Endodermal cell (in vitro differentiated cells): ENCODE measurements around the gene SLC24A3. TPM values are rescaled to one million over a fixed set of nuclear protein-coding genes. Genes with fewer than 3 reads are reported as not detected.

ENCODE experiments used
- DNase-seq: peaks from one replicate; pipeline ENCODE4 v3.0.0-alpha.2; 2017
- H3K27ac ChIP-seq: 2 replicates; pipeline ENCODE4 v1.5.1; 2013; ENCODE audit warnings: mild to moderate bottlenecking, low read depth, low read length, moderate library complexity
- H3K27me3 ChIP-seq: 2 replicates; pipeline ENCODE4 v1.6.1; 2013; ENCODE audit warnings: mild to moderate bottlenecking, low read length, moderate library complexity; ENCODE audit not compliant: insufficient read depth, control insufficient read depth, poor library complexity, severe bottlenecking
- H3K36me3 ChIP-seq: 2 replicates; pipeline ENCODE4 v1.7.0; 2013; ENCODE audit warnings: mild to moderate bottlenecking, low read length, moderate library complexity; ENCODE audit not compliant: control insufficient read depth, insufficient read depth
- H3K4me1 ChIP-seq: one replicate; pipeline ENCODE4 v1.7.0; 2013; ENCODE audit warnings: low read length; ENCODE audit not compliant: control insufficient read depth, insufficient read depth
- H3K4me3 ChIP-seq: 2 replicates; pipeline ENCODE4 v1.5.1; 2013; ENCODE audit warnings: mild to moderate bottlenecking, low read length, moderate library complexity
- H3K9ac ChIP-seq: 2 replicates; pipeline ENCODE4 v1.6.1; 2013; ENCODE audit warnings: mild to moderate bottlenecking, low read length, moderate library complexity; ENCODE audit not compliant: poor library complexity, severe bottlenecking; ENCODE audit errors: extremely low read depth
- H3K9me3 ChIP-seq: 2 replicates; pipeline ENCODE4 v1.6.1; 2013; ENCODE audit warnings: mild to moderate bottlenecking, low read length, moderate library complexity; ENCODE audit not compliant: control insufficient read depth
- H3K27ac Mint-ChIP-seq: 2 replicates; pipeline ENCODE4 v1.8.0; 2020; ENCODE audit warnings: mixed read lengths
- H3K27me3 Mint-ChIP-seq: 2 replicates; pipeline ENCODE4 v1.8.0; 2021; ENCODE audit warnings: mild to moderate bottlenecking, mixed read lengths; ENCODE audit not compliant: insufficient read depth
- H3K36me3 Mint-ChIP-seq: 2 replicates; pipeline ENCODE4 v1.8.0; 2020; ENCODE audit warnings: low read depth, mixed read lengths
- H3K4me1 Mint-ChIP-seq: 2 replicates; pipeline ENCODE4 v1.8.0; 2020; ENCODE audit warnings: mixed read lengths
- H3K4me3 Mint-ChIP-seq: 2 replicates; pipeline ENCODE4 v1.8.0; 2020; ENCODE audit warnings: mild to moderate bottlenecking, moderate library complexity, mixed read lengths
- H3K9me3 Mint-ChIP-seq: 2 replicates; pipeline ENCODE4 v1.8.0; 2020; ENCODE audit warnings: mild to moderate bottlenecking, mixed read lengths
- WGBS, 2 experiments: methylation state at CpG; one replicate each; pipeline versions ENCODE4 v1.1.5 to v1.1.7; 2013; ENCODE audit warnings: missing lambda C conversion rate in 2 of 2, mixed read lengths in 1 of 2; ENCODE audit not compliant: insufficient coverage in 1 of 2, insufficient read length in 1 of 2; 5-methylcytosine and 5-hydroxymethylcytosine counted together
- total RNA-seq, 2 donors: library from RNA; stranded (reverse); fragmentation: NEBNext Ultra II Directional in 1 of 2; extraction: Animal tissue kit (Norgen Biotek cat#: 25700) in 1 of 2; gene quantifications; 2 replicates in 1 of 2; 3 replicates in 1 of 2; pipeline ENCODE4 v1.2.1, GENCODE V29; 2021
- TF ChIP-seq, protein P1 (sequence below): fragments of 200-600 bp; sonication (generic); conservative IDR thresholded peaks from 2 replicates; pipeline ENCODE4 v1.5.0; 2021; ENCODE audit warnings: antibody characterized with exemption, mild to moderate bottlenecking

Gene SLC24A3
- total RNA-seq, 2 donors from 2014 or later, result 1.5 to 1.8 TPM

DNA sequence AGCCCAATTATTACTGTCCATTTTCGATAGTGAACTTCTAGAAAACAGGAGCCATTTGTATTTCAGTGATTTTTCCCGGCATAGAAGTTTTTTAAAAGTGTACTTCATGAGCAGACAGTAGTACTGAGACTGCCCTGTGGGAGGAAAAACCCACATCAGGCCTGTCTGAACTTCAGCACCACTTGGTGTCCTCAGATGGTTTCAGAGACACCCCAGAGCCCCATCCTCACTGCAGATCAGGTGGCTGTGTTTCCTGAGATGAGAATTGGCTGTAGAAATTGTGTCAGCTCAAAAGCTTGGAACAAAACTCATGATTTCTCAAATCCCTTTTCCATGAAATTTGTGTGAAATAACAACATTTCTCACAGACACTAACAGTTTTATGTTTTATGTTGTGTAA, 435.6 kb downstream of the SLC24A3 start:
- Histone ChIP-seq H3K9me3 (peaks cover 5% of the 10 kb centered on the region), H3K36me3 (no peaks in the 10 kb centered on the region), H3K27ac (no peak overlapping the region), H3K4me1 (no peaks in the 10 kb centered on the region), H3K4me3 (no peak overlapping the region), H3K9ac (no peak overlapping the region), H3K27me3 (no peaks in the 10 kb centered on the region)
- peak; percentile 45 for DNase-seq
- no peak overlapping the region for H3K4me3 Mint-ChIP-seq
- no peaks in the 10 kb centered on the region for H3K36me3 Mint-ChIP-seq
- peaks cover 9% of the 10 kb centered on the region for H3K4me1 Mint-ChIP-seq
- H3K9me3 Mint-ChIP-seq, result peaks cover 1% of the 10 kb centered on the region
- WGBS, 2 experiments, result 83 to 93% methylated on average over 2 of the region's 2 CpGs
- H3K27ac Mint-ChIP-seq, result no peak overlapping the region
- TF ChIP-seq, protein P1, sequence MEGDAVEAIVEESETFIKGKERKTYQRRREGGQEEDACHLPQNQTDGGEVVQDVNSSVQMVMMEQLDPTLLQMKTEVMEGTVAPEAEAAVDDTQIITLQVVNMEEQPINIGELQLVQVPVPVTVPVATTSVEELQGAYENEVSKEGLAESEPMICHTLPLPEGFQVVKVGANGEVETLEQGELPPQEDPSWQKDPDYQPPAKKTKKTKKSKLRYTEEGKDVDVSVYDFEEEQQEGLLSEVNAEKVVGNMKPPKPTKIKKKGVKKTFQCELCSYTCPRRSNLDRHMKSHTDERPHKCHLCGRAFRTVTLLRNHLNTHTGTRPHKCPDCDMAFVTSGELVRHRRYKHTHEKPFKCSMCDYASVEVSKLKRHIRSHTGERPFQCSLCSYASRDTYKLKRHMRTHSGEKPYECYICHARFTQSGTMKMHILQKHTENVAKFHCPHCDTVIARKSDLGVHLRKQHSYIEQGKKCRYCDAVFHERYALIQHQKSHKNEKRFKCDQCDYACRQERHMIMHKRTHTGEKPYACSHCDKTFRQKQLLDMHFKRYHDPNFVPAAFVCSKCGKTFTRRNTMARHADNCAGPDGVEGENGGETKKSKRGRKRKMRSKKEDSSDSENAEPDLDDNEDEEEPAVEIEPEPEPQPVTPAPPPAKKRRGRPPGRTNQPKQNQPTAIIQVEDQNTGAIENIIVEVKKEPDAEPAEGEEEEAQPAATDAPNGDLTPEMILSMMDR, result peak; percentile 56
- peaks cover 4% of the 10 kb centered on the region for H3K27me3 Mint-ChIP-seq

DNA sequence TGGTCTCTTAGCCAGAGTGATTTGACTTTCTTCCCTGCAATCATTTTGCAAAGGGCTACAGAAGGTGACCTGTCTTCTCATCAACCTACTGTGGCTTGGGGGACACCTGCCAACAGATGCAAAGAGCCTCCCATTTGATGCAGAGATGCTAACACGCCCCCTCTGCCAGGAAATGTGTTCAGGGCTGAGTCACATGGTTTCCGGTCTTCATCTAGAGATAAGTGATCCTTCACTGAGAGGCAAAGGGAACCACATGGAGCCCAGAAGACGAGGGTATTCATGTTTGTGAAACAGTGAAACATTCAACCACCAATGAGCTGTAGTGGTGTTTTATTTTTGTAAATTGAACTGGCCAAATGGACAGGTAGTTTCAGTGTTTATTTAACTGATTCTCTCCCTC, 436.6 kb downstream of the SLC24A3 start:
- Histone ChIP-seq H3K27me3 (no peaks in the 10 kb centered on the region), H3K4me3 (no peak overlapping the region), H3K9ac (no peak overlapping the region), H3K36me3 (no peaks in the 10 kb centered on the region), H3K27ac (no peak overlapping the region), H3K4me1 (no peaks in the 10 kb centered on the region), H3K9me3 (peaks cover 5% of the 10 kb centered on the region)
- peaks cover 6% of the 10 kb centered on the region for H3K4me1 Mint-ChIP-seq
- H3K27ac Mint-ChIP-seq, result no peak overlapping the region
- peaks cover 1% of the 10 kb centered on the region for H3K9me3 Mint-ChIP-seq
- H3K4me3 Mint-ChIP-seq, result no peak overlapping the region
- peak; percentile 18 for DNase-seq
- no peaks in the 10 kb centered on the region for H3K36me3 Mint-ChIP-seq
- peaks cover 1% of the 10 kb centered on the region for H3K27me3 Mint-ChIP-seq
- WGBS, 2 experiments, result 83 to 91% methylated on average over 3 of the region's 3 CpGs
- TF ChIP-seq, protein P1, result no peak

DNA sequence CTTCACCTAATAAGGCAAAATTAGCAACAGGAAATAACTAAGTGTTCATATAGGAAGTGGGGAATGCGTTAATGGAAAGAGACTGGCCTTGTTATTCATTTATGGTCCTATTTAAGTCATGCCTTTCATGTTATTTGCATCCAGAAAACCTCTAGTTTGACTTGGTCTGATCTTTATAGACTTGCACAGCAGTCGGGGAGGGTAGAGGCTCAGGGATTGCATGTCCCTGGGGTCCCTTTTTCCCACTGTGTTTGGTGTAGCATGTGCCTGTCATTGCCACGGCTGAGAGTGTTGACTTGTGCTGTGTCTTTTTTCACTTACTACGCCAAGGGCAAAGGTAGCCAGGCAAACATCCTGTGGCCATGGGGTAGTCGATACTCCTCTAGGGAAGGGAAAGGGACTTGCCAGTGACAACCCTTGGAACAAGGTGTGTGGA, 440.2 kb downstream of the SLC24A3 start:
- no peak overlapping the region for H3K4me3 Mint-ChIP-seq
- no peaks in the 10 kb centered on the region for H3K4me1 Mint-ChIP-seq
- no peaks in the 10 kb centered on the region for H3K36me3 Mint-ChIP-seq
- Histone ChIP-seq H3K27ac (no peak overlapping the region), H3K4me1 (no peaks in the 10 kb centered on the region), H3K36me3 (no peaks in the 10 kb centered on the region), H3K9ac (no peak overlapping the region), H3K9me3 (peaks cover 5% of the 10 kb centered on the region), H3K27me3 (no peaks in the 10 kb centered on the region), H3K4me3 (no peak overlapping the region)
- peaks cover 1% of the 10 kb centered on the region for H3K9me3 Mint-ChIP-seq
- no peak overlapping the region for H3K27ac Mint-ChIP-seq
- peaks cover 3% of the 10 kb centered on the region for H3K27me3 Mint-ChIP-seq
- TF ChIP-seq, protein P1, result no peak
- DNase-seq, result peak; percentile 29
- 88 to 90% methylated on average over 4 to 5 of the region's 5 CpGs for whole genome bisulfite sequencing, 2 experiments
